GM12878 (cell line): Measurements from ENCODE around the gene MITF. TPM values are rescaled to one million over a fixed set of nuclear protein-coding genes. Genes with fewer than 3 reads are reported as not detected.

Experiments
- ATAC-seq: fragments of 200-7000 bp; cut with Tn5 transposase; 3 replicates; pipeline ENCODE4 v1.9.1; 2020; ENCODE audit warnings: mild to moderate bottlenecking, moderate library complexity
- BruUV-seq: library from RNA; stranded (reverse); fragments of 400-500 nt; replicated peaks from 2 replicates; lab custom pipeline; 2021; lab: Mats Ljungman, UMichigan
- CTCF ChIA-PET: fragments of 300-600 bp; sonication (Branson Sonifier 250); formaldehyde crosslinking; extraction: SDS; loops from one replicate; lab custom pipeline; 2021; ENCODE audit warnings: inconsistent platforms; lab: Yijun Ruan, JAX
- POLR2A ChIA-PET: fragments of 350-600 bp; formaldehyde crosslinking; extraction: SDS; loops from one replicate; lab custom pipeline; 2021; ENCODE audit warnings: inconsistent platforms; lab: Charles Lee
- RAD21 ChIA-PET: fragments of 300-600 bp; sonication (Branson Sonifier 250); formaldehyde crosslinking; loops from one replicate; lab custom pipeline; 2023; ENCODE audit warnings: antibody characterized with exemption; ENCODE audit not compliant: unreplicated experiment; lab: Charles Lee
- SMC1A ChIA-PET: fragments of 300-600 bp; sonication (Branson Sonifier 250); formaldehyde crosslinking; loops from one replicate; lab custom pipeline; 2023; ENCODE audit not compliant: unreplicated experiment, uncharacterized antibody; lab: Charles Lee
- DNase-seq: peaks from one replicate; pipeline ENCODE4 v3.0.0-alpha.2; 2011; ENCODE audit warnings: low read depth, low spot score
- FAIRE-seq: peaks from 3 replicates; lab custom pipeline; 2011; peaks lifted over from hg19 to GRCh38; lab: Jason Lieb, UNC
- H2AFZ ChIP-seq: 2 replicates; pipeline ENCODE4 v1.6.0; 2011; ENCODE audit warnings: low read depth, low read length, control low read depth; ENCODE audit not compliant: control insufficient read depth
- H3K27ac ChIP-seq: 2 replicates; pipeline ENCODE4 v1.5.1; 2011; ENCODE audit warnings: control low read depth; ENCODE audit not compliant: control insufficient read depth, insufficient read depth
- H3K27me3 ChIP-seq, 2 experiments: replicated peaks in 1 of 2; 2 replicates each; pipeline versions ENCODE4 v1.6.0 to v1.6.1; 2011; ENCODE audit warnings: low read length in 1 of 2; ENCODE audit not compliant: control insufficient read depth in 2 of 2, insufficient read depth in 2 of 2
- H3K36me3 ChIP-seq, 2 experiments: 2 replicates each; pipeline ENCODE4 v1.5.1; 2011; ENCODE audit warnings: low read length in 1 of 2; ENCODE audit not compliant: control insufficient read depth in 2 of 2, insufficient read depth in 2 of 2
- H3K4me1 ChIP-seq: 2 replicates; pipeline ENCODE4 v1.6.1; 2011; ENCODE audit warnings: mild to moderate bottlenecking, low read length, moderate library complexity, mixed read lengths; ENCODE audit not compliant: control insufficient read depth, insufficient read depth
- H3K4me2 ChIP-seq: 2 replicates; pipeline ENCODE4 v1.6.0; 2011; ENCODE audit warnings: control low read depth; ENCODE audit not compliant: control insufficient read depth, insufficient read depth
- H3K4me3 ChIP-seq: fragments of 200-600 bp; sonication (generic); 2 replicates; pipeline ENCODE4 v1.5.1; 2016
- H3K79me2 ChIP-seq: 2 replicates; pipeline ENCODE4 v1.6.0; 2011; ENCODE audit warnings: low read length; ENCODE audit not compliant: control insufficient read depth, insufficient read depth
- H3K9ac ChIP-seq: 2 replicates; pipeline ENCODE4 v1.8.0; 2011; ENCODE audit warnings: low read length, control low read depth, mixed read lengths; ENCODE audit not compliant: control insufficient read depth, insufficient read depth
- H3K9me3 ChIP-seq: replicated peaks from 3 replicates; pipeline ENCODE4 v1.5.1; 2011; ENCODE audit warnings: mild to moderate bottlenecking, low read length; ENCODE audit not compliant: control insufficient read depth, insufficient read depth
- H4K20me1 ChIP-seq: 2 replicates; pipeline ENCODE4 v1.6.0; 2011; ENCODE audit not compliant: control insufficient read depth, insufficient read depth
- CBX3 ChIP-seq: fragments of 200-600 bp; sonication (generic); IDR thresholded peaks from 2 replicates; pipeline ENCODE4 v1.6.1; 2016; ENCODE audit warnings: low read depth, borderline replicate concordance
- EP300 ChIP-seq, 2 experiments: fragments of 150-350 bp in 1 of 2; IDR thresholded peaks; 2 replicates each; pipeline ENCODE4 v1.6.1; 2011 to 2012; ENCODE audit warnings: low read depth in 2 of 2, low read length in 2 of 2, borderline replicate concordance in 1 of 2, improper control_type of control experiment in 1 of 2, inconsistent platforms in 1 of 2; ENCODE audit not compliant: control insufficient read depth in 1 of 2
- FOS ChIP-seq: IDR thresholded peaks from 3 replicates; pipeline ENCODE4 v1.6.1; 2011; ENCODE audit warnings: borderline replicate concordance; ENCODE audit not compliant: insufficient read length; ENCODE audit errors: extremely low read depth
- IRF5 ChIP-seq: fragments of 450-650 bp; IDR thresholded peaks from 2 replicates; pipeline ENCODE4 v1.6.1; 2017; ENCODE audit warnings: borderline replicate concordance
- JUNB ChIP-seq: IDR thresholded peaks from 2 replicates; pipeline ENCODE4 v1.6.1; 2016; ENCODE audit warnings: antibody characterized with exemption, mild to moderate bottlenecking
- RAD21 ChIP-seq: IDR thresholded peaks from 2 replicates; pipeline ENCODE4 v1.6.1; 2011; ENCODE audit warnings: mild to moderate bottlenecking, low read depth, low read length, moderate library complexity; ENCODE audit not compliant: insufficient read depth
- SIX5 ChIP-seq: IDR thresholded peaks from 2 replicates; pipeline ENCODE4 v1.6.1; 2011; ENCODE audit warnings: mild to moderate bottlenecking, low read depth, low read length, moderate library complexity; ENCODE audit not compliant: severe bottlenecking
- SRF ChIP-seq, 2 experiments: IDR thresholded peaks; 2 replicates each; pipeline ENCODE4 v1.6.1; 2011; ENCODE audit warnings: low read depth in 2 of 2, low read length in 2 of 2, mild to moderate bottlenecking in 1 of 2, moderate library complexity in 1 of 2
- ZBTB11 ChIP-seq: fragments of 450-650 bp; formaldehyde crosslinking; IDR thresholded peaks from 2 replicates; pipeline ENCODE4 v1.5.0; 2022; ENCODE audit warnings: mild to moderate bottlenecking, missing genetic modification characterization
- WGBS: methylation state at CpG from one replicate; pipeline ENCODE4 v1.1.6; 2016; ENCODE audit warnings: low lambda C conversion rate; ENCODE audit not compliant: insufficient replicate concordance, insufficient coverage; ENCODE audit errors: missing lambda C conversion rate; 5-methylcytosine and 5-hydroxymethylcytosine counted together
- in situ Hi-C: fragments of 300-500 bp; cut with MboI; formaldehyde crosslinking; loops from 9 replicates; pipeline ENCODE4 v1.14.3; 2018; ENCODE audit warnings: mixed read lengths
- intact Hi-C: fragments of 100-400 bp; cut with micrococcal nuclease; formaldehyde crosslinking; loops from one replicate; pipeline ENCODE4 v1.14.2; 2022; ENCODE audit not compliant: unreplicated experiment
- polyA plus RNA-seq, 11 experiments: library from polyadenylated mRNA; depleted of rRNA in 4 of 11; unstranded in 6 of 11; stranded (reverse) in 5 of 11; fragments of >200 nt; fragmentation: Nextera tagmentation in 4 of 11; fragmentation: Illumina TruSeq in 1 of 11; extraction: Ambion mirVana in 4 of 11; extraction: Trizol in 1 of 11; gene quantifications; 1 replicate in 1 of 11; 2 replicates in 10 of 11; pipeline versions ENCODE4 v1.2.1 to v1.2.3, GENCODE V29; 2011 to 2016; ENCODE audit warnings: inconsistent platforms in 2 of 11, missing spikeins in 2 of 11, low read depth in 1 of 11
- total RNA-seq, 4 experiments: library from RNA; depleted of rRNA in 3 of 4; stranded (reverse); fragments of >200 nt in 3 of 4; fragmentation: Illumina TruSeq in 1 of 4; extraction: Trizol in 1 of 4; gene quantifications; 2 replicates each; pipeline versions ENCODE4 v1.2.1 to v1.2.3, GENCODE V29; 2013 to 2021
- TF ChIP-seq, protein P1 (sequence below): IDR thresholded peaks from 2 replicates; pipeline ENCODE4 v1.6.1; 2012; ENCODE audit warnings: low read depth, low read length, improper control_type of control experiment

Gene MITF
- total and polyA plus RNA-seq, 10 of the 15 experiments (the other 5 are each of a cell fraction or from before 2014, with no cell fraction given): under 0.01 to 0.90 (median 0.06) TPM; not detected in 3

- Histone ChIP-seq H3K36me3 (no peaks in the 10 kb centered on the region), H3K79me2 (no peaks in the 10 kb centered on the region), H3K27me3 (no peaks in the 10 kb centered on the region), H4K20me1 (no peaks in the 10 kb centered on the region), H3K9me3 (no peaks in the 10 kb centered on the region), H2AFZ (no peak overlapping the region), H3K9ac (no peak overlapping the region), H3K27ac (no peak overlapping the region), H3K4me1 (no peaks in the 10 kb centered on the region), H3K4me2 (no peak overlapping the region), H3K4me3 (no peak overlapping the region)
- POLR2A ChIA-PET: no interaction called here
- CTCF ChIA-PET: no interaction called here
- ATAC-seq (no peak), DNase-seq (no peak), FAIRE-seq (no peak)
- BruUV-seq: no TSS peak
- 0% methylated on average over 1 of the region's 1 CpG for WGBS
- RAD21 ChIA-PET: no interaction called here
- in situ Hi-C loops: no loop called here
- SMC1A ChIA-PET: no interaction called here
- no peak for TF ChIP-seq FOS
- TF ChIP-seq SIX5: no peak
- TF ChIP-seq CBX3: no peak
- intact Hi-C loops: no loop called here
These were observed 67.6 kb downstream of the MITF start for GRCh38 chr3:69806735-69807438.

- H3K79me2 ChIP-seq: no peaks in the 10 kb centered on the region
- DNase-seq (no peak), ATAC-seq (no peak), FAIRE-seq (no peak)
- intact Hi-C loops: no loop called here
- no peaks in the 10 kb centered on the region for H3K27me3 ChIP-seq
- H3K9ac ChIP-seq: no peak overlapping the region
- H3K4me2 ChIP-seq: no peak overlapping the region
- 0% methylated on average over 1 of the region's 1 CpG for WGBS
- H3K4me1 ChIP-seq: no peaks in the 10 kb centered on the region
- in situ Hi-C loops: no loop called here
- POLR2A ChIA-PET: no interaction called here
- CTCF ChIA-PET: no interaction called here
- no peaks in the 10 kb centered on the region for H4K20me1 ChIP-seq
- H3K4me3 ChIP-seq: no peak overlapping the region
- no peaks in the 10 kb centered on the region for H3K9me3 ChIP-seq
- BruUV-seq: no TSS peak
- SMC1A ChIA-PET: no interaction called here
- H3K27ac ChIP-seq: no peak overlapping the region
- H3K36me3 ChIP-seq: no peaks in the 10 kb centered on the region
- no peak overlapping the region for H2AFZ ChIP-seq
- RAD21 ChIA-PET: no interaction called here
- TF ChIP-seq IRF5 (no peak), SRF (IDR thresholded peaks at IDR 0.05; ENCODE audit: low read depth in 2 of 2, low read length in 2 of 2) (no peak), RAD21 (no peak), ZBTB11 (CRISPR knock-in tag) (no peak), JUNB (no peak), EP300 (IDR thresholded peaks at IDR 0.05; ENCODE audit: borderline replicate concordance in 1 of 2, control insufficient read depth in 1 of 2, low read depth in 2 of 2, low read length in 2 of 2) (no peak)
- TF ChIP-seq, protein P1, sequence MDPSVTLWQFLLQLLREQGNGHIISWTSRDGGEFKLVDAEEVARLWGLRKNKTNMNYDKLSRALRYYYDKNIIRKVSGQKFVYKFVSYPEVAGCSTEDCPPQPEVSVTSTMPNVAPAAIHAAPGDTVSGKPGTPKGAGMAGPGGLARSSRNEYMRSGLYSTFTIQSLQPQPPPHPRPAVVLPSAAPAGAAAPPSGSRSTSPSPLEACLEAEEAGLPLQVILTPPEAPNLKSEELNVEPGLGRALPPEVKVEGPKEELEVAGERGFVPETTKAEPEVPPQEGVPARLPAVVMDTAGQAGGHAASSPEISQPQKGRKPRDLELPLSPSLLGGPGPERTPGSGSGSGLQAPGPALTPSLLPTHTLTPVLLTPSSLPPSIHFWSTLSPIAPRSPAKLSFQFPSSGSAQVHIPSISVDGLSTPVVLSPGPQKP: no peak
These were observed 68.4 kb downstream of the MITF start for GRCh38 chr3:69807674-69808073.
